LHCN-M2 (cell line): Measurements from ENCODE around the gene STRBP. TPM values are rescaled to one million over a fixed set of nuclear protein-coding genes. Genes with fewer than 3 reads are reported as not detected.

Experiments
- total RNA-seq: library from RNA; depleted of rRNA; stranded (reverse); fragments of >200 nt; gene quantifications from 2 replicates; pipeline ENCODE4 v1.2.3, GENCODE V29; 2014; rRNA removed

Gene STRBP
- total RNA-seq, 1 experiment from 2014 or later: 2.8 TPM

Other genes starting within 250 kb of the STRBP start
- 0.11 TPM in 1 of 2 replicates, not detected in the other for gene GPR21, start 234.9 kb downstream of the STRBP start, total RNA-seq
- gene CRB2, start 87.6 kb upstream of the STRBP start, total RNA-seq: not detected in 2 replicates